Uterus (tissue), 2 donors: Measurements from ENCODE around the gene CD226.

Experiments
- POLR2A ChIP-seq, 2 donors: fragments of 450-650 bp; IDR thresholded peaks; one replicate each; pipeline ENCODE4 v1.6.1; 2016; ENCODE audit warnings: antibody characterized with exemption in 2 of 2, mild to moderate bottlenecking in 1 of 2, moderate library complexity in 1 of 2
- TF ChIP-seq, protein P1 (sequence below), 4 experiments: fragments of 200-600 bp in 2 of 4; fragments of 450-650 bp in 2 of 4; sonication (generic) in 2 of 4; IDR thresholded peaks; one replicate each; pipeline ENCODE4 v1.5.1; 2016 to 2019; ENCODE audit warnings: antibody characterized with exemption in 4 of 4, mild to moderate bottlenecking in 2 of 4, moderate library complexity in 1 of 4

GRCh38 chr18:69958422-69958821, 10.7 kb upstream of the CD226 start:
- TF ChIP-seq, protein P1, sequence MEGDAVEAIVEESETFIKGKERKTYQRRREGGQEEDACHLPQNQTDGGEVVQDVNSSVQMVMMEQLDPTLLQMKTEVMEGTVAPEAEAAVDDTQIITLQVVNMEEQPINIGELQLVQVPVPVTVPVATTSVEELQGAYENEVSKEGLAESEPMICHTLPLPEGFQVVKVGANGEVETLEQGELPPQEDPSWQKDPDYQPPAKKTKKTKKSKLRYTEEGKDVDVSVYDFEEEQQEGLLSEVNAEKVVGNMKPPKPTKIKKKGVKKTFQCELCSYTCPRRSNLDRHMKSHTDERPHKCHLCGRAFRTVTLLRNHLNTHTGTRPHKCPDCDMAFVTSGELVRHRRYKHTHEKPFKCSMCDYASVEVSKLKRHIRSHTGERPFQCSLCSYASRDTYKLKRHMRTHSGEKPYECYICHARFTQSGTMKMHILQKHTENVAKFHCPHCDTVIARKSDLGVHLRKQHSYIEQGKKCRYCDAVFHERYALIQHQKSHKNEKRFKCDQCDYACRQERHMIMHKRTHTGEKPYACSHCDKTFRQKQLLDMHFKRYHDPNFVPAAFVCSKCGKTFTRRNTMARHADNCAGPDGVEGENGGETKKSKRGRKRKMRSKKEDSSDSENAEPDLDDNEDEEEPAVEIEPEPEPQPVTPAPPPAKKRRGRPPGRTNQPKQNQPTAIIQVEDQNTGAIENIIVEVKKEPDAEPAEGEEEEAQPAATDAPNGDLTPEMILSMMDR (IDR thresholded peaks at IDR 0.05): no peak
- TF ChIP-seq POLR2A (IDR thresholded peaks at IDR 0.05): no peak
